Mesothelial cell of epicardium (in vitro differentiated cells): ENCODE results near the gene FGL2. TPM values are rescaled to one million over a fixed set of nuclear protein-coding genes. Genes with fewer than 3 reads are reported as not detected.
"Not testable (repeated sequence)": the region's sequence is repeated elsewhere in the genome, so short reads cannot be mapped to it uniquely, and the experiment has no call there.

Experiments
- DNase-seq, 2 experiments: peaks; one replicate each; pipeline ENCODE4 v3.0.0; 2021; ENCODE audit warnings: low spot score in 2 of 2; ENCODE audit not compliant: unreplicated experiment in 2 of 2
- H3K27ac Mint-ChIP-seq: 2 replicates; pipeline ENCODE4 v1.8.0; 2021; ENCODE audit warnings: mixed read lengths
- H3K27me3 Mint-ChIP-seq: 2 replicates; pipeline ENCODE4 v1.8.0; 2021; ENCODE audit warnings: low read depth, mixed read lengths
- H3K36me3 Mint-ChIP-seq: 2 replicates; pipeline ENCODE4 v1.8.0; 2021; ENCODE audit warnings: mixed read lengths
- H3K4me1 Mint-ChIP-seq: 2 replicates; pipeline ENCODE4 v1.8.0; 2021; ENCODE audit warnings: mixed read lengths
- H3K4me3 Mint-ChIP-seq: 2 replicates; pipeline ENCODE4 v1.8.0; 2021; ENCODE audit warnings: mild to moderate bottlenecking, moderate library complexity, mixed read lengths
- H3K9me3 Mint-ChIP-seq: 2 replicates; pipeline ENCODE4 v1.8.0; 2021; ENCODE audit warnings: mixed read lengths
- CTCF ChIP-seq: fragments of 200-600 bp; sonication (generic); IDR thresholded peaks from one replicate; pipeline ENCODE4 v1.5.0; 2021; ENCODE audit warnings: antibody characterized with exemption; ENCODE audit not compliant: unreplicated experiment
- total RNA-seq: library from RNA; stranded (reverse); gene quantifications from 3 replicates; pipeline ENCODE4 v1.2.1, GENCODE V29; 2021

The FGL2 gene
- total RNA-seq, 1 donor from 2014 or later = not detected

- Mint-ChIP-seq H3K27ac (no peak overlapping the region), H3K27me3 (no peaks in the 10 kb centered on the region), H3K4me3 (no peak overlapping the region), H3K36me3 (peaks cover 2% of the 10 kb centered on the region), H3K4me1 (peaks cover 10% of the 10 kb centered on the region), H3K9me3 (peaks cover 17% of the 10 kb centered on the region)
- no peak for DNase-seq
- TF ChIP-seq CTCF = no peak
These were observed 22.4 kb upstream of the FGL2 start for GRCh38 chr7:77222065-77222464.

- H3K27me3 Mint-ChIP-seq, DNase-seq, H3K4me3 Mint-ChIP-seq, H3K36me3 Mint-ChIP-seq, H3K27ac Mint-ChIP-seq, H3K4me1 Mint-ChIP-seq: not testable (repeated sequence)
- H3K9me3 Mint-ChIP-seq = peaks cover 17% of the 10 kb centered on the region
These were observed 20.2 kb upstream of the FGL2 start for GRCh38 chr7:77219701-77220331.

- no peak overlapping the region for H3K27ac Mint-ChIP-seq
- DNase-seq = no peak
- peaks cover 2% of the 10 kb centered on the region for H3K36me3 Mint-ChIP-seq
- no peak overlapping the region for H3K4me3 Mint-ChIP-seq
- H3K27me3 Mint-ChIP-seq = no peaks in the 10 kb centered on the region
- peaks cover 20% of the 10 kb centered on the region for H3K9me3 Mint-ChIP-seq
- TF ChIP-seq CTCF = no peak
- H3K4me1 Mint-ChIP-seq = no peaks in the 10 kb centered on the region
These were observed 18.0 kb upstream of the FGL2 start for GRCh38 chr7:77217474-77218185.

GRCh38 chr7:77216181-77216845 is 16.7 kb upstream of the FGL2 start:
- Mint-ChIP-seq H3K4me3 (no peak overlapping the region), H3K27me3 (no peaks in the 10 kb centered on the region), H3K27ac (no peak overlapping the region), H3K4me1 (no peaks in the 10 kb centered on the region), H3K36me3 (peaks cover 2% of the 10 kb centered on the region), H3K9me3 (peaks cover 20% of the 10 kb centered on the region)
- no peak for TF ChIP-seq CTCF
- no peak for DNase-seq

- Mint-ChIP-seq H3K27me3 (no peaks in the 10 kb centered on the region), H3K27ac (no peak overlapping the region), H3K4me1 (no peaks in the 10 kb centered on the region), H3K36me3 (peaks cover 9% of the 10 kb centered on the region), H3K9me3 (peaks cover 31% of the 10 kb centered on the region), H3K4me3 (no peak overlapping the region)
- no peak for DNase-seq
- no peak for TF ChIP-seq CTCF
These were observed 10.0 kb upstream of the FGL2 start for GRCh38 chr7:77209479-77210139.

- Mint-ChIP-seq H3K4me1 (no peaks in the 10 kb centered on the region), H3K9me3 (peaks cover 26% of the 10 kb centered on the region), H3K27ac (no peak overlapping the region), H3K36me3 (peaks cover 9% of the 10 kb centered on the region), H3K4me3 (no peak overlapping the region), H3K27me3 (no peaks in the 10 kb centered on the region)
- DNase-seq = no peak
- no peak for TF ChIP-seq CTCF
These were observed 8.8 kb upstream of the FGL2 start for GRCh38 chr7:77208416-77208815.
